HG03045 (cell line): ENCODE measurements around the gene RHBDF2.

Source experiments
- ATAC-seq: cut with Tn5 transposase; IDR thresholded peaks from one replicate; pipeline ENCODE4 v1.9.1; 2021; ENCODE audit warnings: mild to moderate bottlenecking, moderate library complexity; ENCODE audit not compliant: unreplicated experiment

Gene RHBDF2

GRCh38 chr17:76467366-76467765 lies 33.9 kb downstream of the RHBDF2 start, which contains the start of gene AANAT:
Gene AANAT, plus strand, starts transcription at chr17:76467603. Its CDS starts 1,144 bp downstream, at chr17:76468747.
- no peak for ATAC-seq

- no peak for ATAC-seq
These were observed 34.5 kb downstream of the RHBDF2 start for GRCh38 chr17:76466775-76467130.

- no peak for ATAC-seq
These were observed 38.5 kb downstream of the RHBDF2 start for GRCh38 chr17:76462556-76463290.

GRCh38 chr17:76461765-76462555 lies 39.3 kb downstream of the RHBDF2 start:
- no peak for ATAC-seq

- ATAC-seq, result no peak
These were observed 41.5 kb downstream of the RHBDF2 start for GRCh38 chr17:76459674-76460073.

GRCh38 chr17:76458580-76459490 lies 42.4 kb downstream of the RHBDF2 start:
- ATAC-seq, result no peak

GRCh38 chr17:76453431-76453743 lies 47.8 kb downstream of the RHBDF2 start:
- no peak for ATAC-seq

GRCh38 chr17:76452660-76453430 lies 48.4 kb downstream of the RHBDF2 start, which contains the start of gene UBE2O:
Gene UBE2O, minus strand, starts transcription at chr17:76453152. Its CDS starts 11 bp downstream, at chr17:76453141.
- ATAC-seq, result peak; percentile 89

GRCh38 chr17:76452127-76452659 lies 49.0 kb downstream of the RHBDF2 start:
- peak; percentile 28 for ATAC-seq

GRCh38 chr17:76451506-76451905 lies 49.7 kb downstream of the RHBDF2 start:
- ATAC-seq, result no peak

- no peak for ATAC-seq
These were observed 52.1 kb downstream of the RHBDF2 start for GRCh38 chr17:76449126-76449525.

- ATAC-seq, result no peak
These were observed 53.1 kb downstream of the RHBDF2 start for GRCh38 chr17:76447931-76448652.

- ATAC-seq, result no peak
These were observed 54.6 kb downstream of the RHBDF2 start for GRCh38 chr17:76446449-76447231.

GRCh38 chr17:76445697-76446448 lies 55.4 kb downstream of the RHBDF2 start:
- no peak for ATAC-seq

- no peak for ATAC-seq
These were observed 56.5 kb downstream of the RHBDF2 start for GRCh38 chr17:76444518-76445311.

- no peak for ATAC-seq
These were observed 58.6 kb downstream of the RHBDF2 start for GRCh38 chr17:76442341-76443338.
